ENCODE data around the gene GAD2.

GAD2 gene

DNA sequence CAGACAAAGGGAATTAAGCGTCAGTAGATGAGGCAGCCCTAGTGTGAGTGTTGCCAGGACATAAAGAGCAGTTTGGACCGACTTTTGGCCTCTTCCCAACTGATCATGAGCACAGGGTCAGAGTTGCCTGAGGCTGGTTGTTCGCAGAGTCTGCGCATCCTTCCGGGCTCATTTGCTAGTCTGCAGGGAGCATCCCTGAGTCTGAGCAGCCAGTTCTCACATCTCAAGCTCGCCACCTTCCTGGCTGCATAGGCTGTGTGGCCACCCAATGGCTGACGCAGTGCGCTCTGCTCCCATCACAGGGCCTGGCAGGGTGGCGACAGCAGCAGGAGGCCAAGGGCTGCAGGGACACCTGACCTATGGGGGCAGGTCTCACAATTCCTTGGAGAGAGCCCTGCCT, 5.0 kb downstream of the GAD2 start:
- TF ChIP-seq CTCF (IDR thresholded peaks at IDR 0.05; ENCODE audit: low read depth, low read length) = no peak
- no peak overlapping the region for H3K4me3 ChIP-seq (ENCODE audit: low read depth, low read length)

- H3K4me3 ChIP-seq (ENCODE audit: low read depth, low read length) = no peak overlapping the region
- TF ChIP-seq CTCF (IDR thresholded peaks at IDR 0.05; ENCODE audit: low read depth, low read length) = no peak
These were observed 6.0 kb downstream of the GAD2 start for GRCh38 chr10:26222563-26222962.

GRCh38 chr10:26225322-26225721, 8.7 kb downstream of the GAD2 start:
- no peak for TF ChIP-seq CTCF (IDR thresholded peaks at IDR 0.05; ENCODE audit: low read depth, low read length)
- H3K4me3 ChIP-seq (ENCODE audit: low read depth, low read length) = no peak overlapping the region

- H3K4me3 ChIP-seq (ENCODE audit: low read depth, low read length) = no peak overlapping the region
- no peak for TF ChIP-seq CTCF (IDR thresholded peaks at IDR 0.05; ENCODE audit: low read depth, low read length)
These were observed 11.2 kb downstream of the GAD2 start for GRCh38 chr10:26227786-26228185.

GRCh38 chr10:26232174-26232573, 15.6 kb downstream of the GAD2 start:
- H3K4me3 ChIP-seq (ENCODE audit: low read depth, low read length) = no peak overlapping the region
- TF ChIP-seq CTCF (IDR thresholded peaks at IDR 0.05; ENCODE audit: low read depth, low read length) = no peak

GRCh38 chr10:26235761-26236160, 19.2 kb downstream of the GAD2 start:
- TF ChIP-seq CTCF (IDR thresholded peaks at IDR 0.05; ENCODE audit: low read depth, low read length) = no peak
- H3K4me3 ChIP-seq (ENCODE audit: low read depth, low read length) = no peak overlapping the region

GRCh38 chr10:26238378-26238777, 21.8 kb downstream of the GAD2 start:
- TF ChIP-seq CTCF (IDR thresholded peaks at IDR 0.05; ENCODE audit: low read depth, low read length) = no peak
- H3K4me3 ChIP-seq (ENCODE audit: low read depth, low read length) = no peak overlapping the region

Data from WI38 (cell line).